Rectal smooth muscle tissue (tissue), 1 donor: ENCODE measurements around the gene SVEP1.

Experiments used
- H3K27ac ChIP-seq: one replicate; pipeline ENCODE4 v1.7.0; 2013; ENCODE audit warnings: low read depth, low read length, inconsistent platforms
- H3K27me3 ChIP-seq: one replicate; pipeline ENCODE4 v1.7.0; 2013; ENCODE audit warnings: low read length; ENCODE audit not compliant: control insufficient read depth, insufficient read depth
- H3K36me3 ChIP-seq: one replicate; pipeline ENCODE4 v1.7.0; 2013; ENCODE audit warnings: low read length; ENCODE audit not compliant: control insufficient read depth, insufficient read depth
- H3K4me1 ChIP-seq: one replicate; pipeline ENCODE4 v1.7.0; 2013; ENCODE audit warnings: low read length; ENCODE audit not compliant: control insufficient read depth, insufficient read depth
- H3K4me3 ChIP-seq: one replicate; pipeline ENCODE4 v1.7.0; 2013; ENCODE audit warnings: low read length
- H3K9ac ChIP-seq: one replicate; pipeline ENCODE4 v1.7.0; 2013; ENCODE audit warnings: low read length

Gene SVEP1

GRCh38 chr9:110502842-110503241 is 76.7 kb downstream of the SVEP1 start:
- Histone ChIP-seq H3K36me3 (no peaks in the 10 kb centered on the region), H3K27me3 (no peaks in the 10 kb centered on the region), H3K4me1 (no peaks in the 10 kb centered on the region), H3K9ac (no peak overlapping the region), H3K4me3 (no peak overlapping the region), H3K27ac (no peak overlapping the region)

GRCh38 chr9:110499608-110500007 is 79.9 kb downstream of the SVEP1 start:
- Histone ChIP-seq H3K4me1 (no peaks in the 10 kb centered on the region), H3K4me3 (no peak overlapping the region), H3K9ac (no peak overlapping the region), H3K27ac (no peak overlapping the region), H3K27me3 (no peaks in the 10 kb centered on the region), H3K36me3 (no peaks in the 10 kb centered on the region)

GRCh38 chr9:110487196-110487595 is 92.3 kb downstream of the SVEP1 start:
- no peaks in the 10 kb centered on the region for H3K36me3 ChIP-seq
- H3K4me3 ChIP-seq: no peak overlapping the region
- no peaks in the 10 kb centered on the region for H3K4me1 ChIP-seq
- no peaks in the 10 kb centered on the region for H3K27me3 ChIP-seq
- H3K27ac ChIP-seq: no peak overlapping the region
- H3K9ac ChIP-seq: no peak overlapping the region

- H3K4me3 ChIP-seq: no peak overlapping the region
- H3K9ac ChIP-seq: no peak overlapping the region
- H3K36me3 ChIP-seq: no peaks in the 10 kb centered on the region
- H3K4me1 ChIP-seq: no peaks in the 10 kb centered on the region
- no peak overlapping the region for H3K27ac ChIP-seq
- no peaks in the 10 kb centered on the region for H3K27me3 ChIP-seq
These were observed 93.3 kb downstream of the SVEP1 start for GRCh38 chr9:110486218-110486617.

DNA sequence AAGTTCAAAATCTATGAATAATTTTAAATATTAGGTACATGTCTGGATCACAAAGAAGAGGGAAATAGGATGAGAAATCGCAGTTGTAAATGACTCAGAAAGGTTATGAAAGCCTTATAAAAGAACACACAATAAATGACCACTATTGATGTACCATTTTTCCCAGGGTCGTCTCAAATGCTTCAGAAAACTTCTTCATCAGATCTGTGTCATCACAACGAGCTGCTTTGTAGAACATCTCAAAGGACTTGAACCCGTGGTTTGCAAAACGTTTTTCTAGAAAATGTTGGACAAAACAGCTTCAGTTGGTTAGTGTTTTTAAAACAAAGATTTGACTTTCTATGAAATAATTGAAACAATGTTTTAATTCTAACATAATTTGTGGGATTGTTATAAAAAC is 100.1 kb downstream of the SVEP1 start:
- Histone ChIP-seq H3K4me3 (no peak overlapping the region), H3K36me3 (no peaks in the 10 kb centered on the region), H3K4me1 (no peaks in the 10 kb centered on the region), H3K27me3 (no peaks in the 10 kb centered on the region), H3K9ac (no peak overlapping the region), H3K27ac (no peak overlapping the region)

DNA sequence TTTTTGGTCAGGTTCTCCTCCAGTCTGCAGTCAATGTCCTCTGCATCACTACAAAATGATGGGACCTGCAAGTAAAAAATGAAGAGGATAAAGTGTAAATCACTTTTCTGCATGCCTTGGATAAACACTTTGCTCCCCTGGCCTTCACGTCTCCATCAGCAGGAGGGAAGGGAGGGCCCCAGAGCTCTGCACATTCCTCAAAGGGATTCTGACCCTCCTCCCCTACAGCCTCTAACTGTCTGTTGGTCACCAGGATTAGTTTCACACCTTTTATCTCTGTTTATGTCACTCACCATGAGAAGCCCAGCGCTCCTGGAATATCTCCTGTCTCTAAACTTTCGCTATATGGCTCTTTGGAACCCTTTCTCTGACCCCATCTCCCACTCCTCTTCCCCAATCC is 103.3 kb downstream of the SVEP1 start:
- Histone ChIP-seq H3K9ac (no peak overlapping the region), H3K36me3 (no peaks in the 10 kb centered on the region), H3K27ac (no peak overlapping the region), H3K4me1 (no peaks in the 10 kb centered on the region), H3K4me3 (no peak overlapping the region), H3K27me3 (no peaks in the 10 kb centered on the region)

DNA sequence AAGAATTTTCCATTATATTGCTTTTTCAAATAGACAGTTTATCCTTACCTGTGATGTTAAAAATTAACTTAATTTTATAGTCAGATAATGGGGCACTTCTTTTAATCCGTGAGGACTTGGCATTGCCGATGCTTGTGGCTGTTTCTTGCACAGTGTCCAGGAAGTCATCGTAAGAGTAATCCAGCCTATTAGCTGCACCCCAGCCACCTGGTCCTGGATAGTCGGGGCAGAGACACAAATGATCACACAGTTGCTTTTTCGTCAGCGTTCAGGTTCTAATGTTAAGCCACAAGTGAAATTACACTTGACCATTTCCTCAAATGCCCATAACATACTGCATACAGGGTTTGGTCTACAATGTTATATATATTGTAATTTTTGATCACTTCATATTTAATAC is 107.4 kb downstream of the SVEP1 start:
- no peak overlapping the region for H3K4me3 ChIP-seq
- H3K4me1 ChIP-seq: no peaks in the 10 kb centered on the region
- H3K9ac ChIP-seq: no peak overlapping the region
- no peaks in the 10 kb centered on the region for H3K27me3 ChIP-seq
- H3K27ac ChIP-seq: no peak overlapping the region
- no peaks in the 10 kb centered on the region for H3K36me3 ChIP-seq

- Histone ChIP-seq H3K4me3 (no peak overlapping the region), H3K4me1 (no peaks in the 10 kb centered on the region), H3K9ac (no peak overlapping the region), H3K36me3 (no peaks in the 10 kb centered on the region), H3K27me3 (no peaks in the 10 kb centered on the region), H3K27ac (no peak overlapping the region)
These were observed 110.6 kb downstream of the SVEP1 start for GRCh38 chr9:110468950-110469349.

DNA sequence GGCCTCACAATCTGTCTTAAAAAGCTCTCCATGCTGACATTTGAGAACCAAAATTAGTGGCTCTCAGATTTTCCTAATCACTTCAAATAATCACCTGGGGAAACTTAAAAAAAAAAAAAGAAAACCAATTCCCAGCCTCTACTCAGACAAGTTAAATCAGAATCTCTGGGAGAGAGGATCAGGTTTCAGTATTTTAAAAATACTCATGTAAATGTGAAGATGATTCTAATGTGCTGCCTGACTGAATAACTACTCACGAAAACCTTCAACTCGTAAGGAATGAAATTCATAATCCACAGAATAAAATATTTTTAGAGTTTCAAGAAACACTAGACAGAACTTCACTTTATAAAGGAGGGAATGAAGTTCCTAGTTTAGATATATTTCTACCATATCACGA is 114.4 kb downstream of the SVEP1 start:
- no peaks in the 10 kb centered on the region for H3K36me3 ChIP-seq

GRCh38 chr9:110464321-110464720 is 115.2 kb downstream of the SVEP1 start:
- Histone ChIP-seq H3K9ac (no peak overlapping the region), H3K27ac (no peak overlapping the region), H3K36me3 (no peaks in the 10 kb centered on the region), H3K4me1 (no peaks in the 10 kb centered on the region), H3K27me3 (no peaks in the 10 kb centered on the region), H3K4me3 (no peak overlapping the region)

More for the DNA sequence above, 114.4 kb downstream of the SVEP1 start:
- H3K27ac ChIP-seq: no peak overlapping the region
- H3K27me3 ChIP-seq: no peaks in the 10 kb centered on the region
- H3K4me3 ChIP-seq: no peak overlapping the region
- no peaks in the 10 kb centered on the region for H3K4me1 ChIP-seq
- no peak overlapping the region for H3K9ac ChIP-seq

DNA sequence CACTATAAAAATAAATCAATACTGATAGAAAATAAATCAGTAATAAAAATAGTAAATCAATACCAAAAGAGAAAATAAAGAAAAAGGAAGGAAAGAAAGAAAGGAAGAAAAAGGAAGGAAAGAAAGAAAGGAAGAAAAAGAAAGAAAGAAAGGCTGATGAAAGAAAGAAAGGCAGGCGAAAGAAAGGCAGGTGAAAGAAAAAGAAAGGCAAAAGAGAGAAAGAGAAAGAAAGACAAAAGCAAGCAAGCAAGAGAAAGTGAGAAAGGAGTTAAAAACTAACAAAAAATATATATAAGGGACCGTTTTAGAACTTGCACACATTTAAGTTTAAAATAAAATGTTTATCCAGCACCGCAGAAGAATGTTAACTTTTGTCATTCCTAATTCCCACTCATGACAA is 116.0 kb downstream of the SVEP1 start:
- Histone ChIP-seq H3K27me3 (no peaks in the 10 kb centered on the region), H3K36me3 (no peaks in the 10 kb centered on the region), H3K27ac (no peak overlapping the region), H3K9ac (no peak overlapping the region), H3K4me1 (no peaks in the 10 kb centered on the region), H3K4me3 (no peak overlapping the region)

DNA sequence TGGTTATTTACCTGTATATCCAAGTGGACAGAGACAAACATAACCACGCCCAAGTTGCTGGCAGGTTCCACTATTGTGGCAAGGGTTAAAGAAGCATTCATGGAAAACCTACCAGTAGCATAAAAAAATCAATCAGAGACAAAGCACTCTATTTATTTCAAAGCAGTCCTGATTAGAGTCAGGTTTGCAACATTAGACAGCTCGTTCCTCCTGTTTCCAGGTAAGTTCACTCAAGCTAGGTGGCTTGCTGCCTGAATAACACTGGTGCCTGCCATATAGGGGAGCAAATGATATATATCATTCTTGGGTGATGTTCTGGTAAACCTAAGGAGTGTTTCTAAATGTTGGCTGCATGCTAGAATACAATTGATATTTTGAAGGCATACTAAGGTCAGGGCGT is 122.3 kb downstream of the SVEP1 start:
- Histone ChIP-seq H3K9ac (no peak overlapping the region), H3K4me1 (no peaks in the 10 kb centered on the region), H3K27me3 (no peaks in the 10 kb centered on the region)

DNA sequence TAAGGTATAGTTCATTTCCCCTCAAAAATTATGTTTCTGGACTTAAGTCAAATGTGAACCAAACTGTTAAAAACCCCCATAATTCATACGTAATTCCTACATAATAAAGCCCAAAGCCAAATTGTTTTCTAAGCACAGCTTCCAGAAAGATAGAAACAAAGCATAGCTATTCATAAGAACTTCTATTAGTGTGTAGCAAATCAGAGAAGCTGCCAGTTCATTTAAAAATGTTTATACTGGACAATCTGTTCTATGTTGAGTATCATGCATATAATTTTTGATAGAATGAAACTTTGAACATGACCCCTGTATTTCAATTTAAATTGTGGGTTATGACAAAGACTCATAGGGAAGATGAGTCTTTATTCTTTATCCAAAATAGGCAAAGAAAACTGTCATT is 122.9 kb downstream of the SVEP1 start:
- Histone ChIP-seq H3K4me3 (no peak overlapping the region), H3K36me3 (no peaks in the 10 kb centered on the region), H3K9ac (no peak overlapping the region), H3K27me3 (no peaks in the 10 kb centered on the region), H3K27ac (no peak overlapping the region), H3K4me1 (no peaks in the 10 kb centered on the region)

More for the DNA sequence above, 122.3 kb downstream of the SVEP1 start:
- Histone ChIP-seq H3K27ac (no peak overlapping the region), H3K36me3 (no peaks in the 10 kb centered on the region), H3K4me3 (no peak overlapping the region)
